Kasumi-1 (cell line): ENCODE data around the gene FRRS1.

ENCODE experiments used
- DNase-seq, 2 experiments: peaks; one replicate each; lab custom pipeline; 2025; lab: John Stamatoyannopoulos, UW

FRRS1 gene

DNA sequence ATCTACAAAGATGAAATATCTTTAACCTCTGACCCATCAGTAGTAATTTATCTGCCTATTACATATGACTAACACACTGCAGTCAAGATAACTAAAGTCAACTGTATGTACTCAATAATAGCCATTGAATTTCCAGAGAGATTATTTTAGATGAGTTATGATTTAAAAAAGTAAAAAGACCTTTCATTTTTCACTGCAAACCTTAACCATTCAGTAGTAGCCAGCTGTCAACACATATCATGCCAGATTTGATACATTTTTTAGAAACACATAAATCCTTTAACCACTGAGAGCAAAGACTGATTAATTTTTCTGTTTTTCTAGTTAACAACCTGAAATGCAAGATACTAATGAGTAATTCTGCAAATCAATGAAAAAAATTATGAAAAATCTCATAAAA lies 89.6 kb downstream of the FRRS1 start:
- DNase-seq: no peak

DNA sequence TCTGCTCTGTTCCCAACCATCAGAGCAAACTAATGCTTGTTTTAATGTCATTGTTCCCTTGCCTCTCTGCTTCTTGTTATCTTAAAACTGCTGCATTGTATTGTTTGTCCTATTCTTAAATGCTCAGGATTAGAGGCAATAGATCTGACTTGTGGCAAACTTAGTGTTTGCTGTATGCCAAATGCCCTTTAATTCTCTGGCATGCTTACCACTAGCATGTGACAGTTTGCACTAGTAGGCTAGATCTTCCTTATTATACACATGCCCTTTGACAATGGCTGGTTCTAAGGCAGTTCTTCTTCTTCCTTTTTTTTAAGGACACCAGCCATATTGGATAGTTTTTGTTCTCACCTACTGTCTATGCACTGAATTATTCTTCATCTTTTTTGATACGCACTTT lies 90.4 kb downstream of the FRRS1 start:
- DNase-seq: no peak

DNA sequence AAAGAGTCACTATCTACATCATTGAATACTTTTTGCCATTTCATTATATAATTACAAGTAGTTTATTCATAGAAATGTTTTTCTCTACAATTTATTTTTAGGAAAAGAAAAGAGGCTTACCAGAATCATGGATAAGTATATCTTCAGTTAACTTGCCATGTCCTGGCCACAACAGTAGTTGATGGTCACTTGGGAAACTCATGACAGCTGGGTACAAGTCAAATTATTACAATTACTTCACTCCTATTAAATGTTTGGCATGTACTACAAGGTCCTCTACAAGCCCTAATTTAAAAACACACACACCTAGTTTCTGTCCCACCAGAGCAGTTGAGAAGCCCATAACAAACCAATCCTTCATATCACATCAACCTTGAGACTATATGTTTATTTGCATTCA lies 91.1 kb downstream of the FRRS1 start:
- no peak for DNase-seq

DNA sequence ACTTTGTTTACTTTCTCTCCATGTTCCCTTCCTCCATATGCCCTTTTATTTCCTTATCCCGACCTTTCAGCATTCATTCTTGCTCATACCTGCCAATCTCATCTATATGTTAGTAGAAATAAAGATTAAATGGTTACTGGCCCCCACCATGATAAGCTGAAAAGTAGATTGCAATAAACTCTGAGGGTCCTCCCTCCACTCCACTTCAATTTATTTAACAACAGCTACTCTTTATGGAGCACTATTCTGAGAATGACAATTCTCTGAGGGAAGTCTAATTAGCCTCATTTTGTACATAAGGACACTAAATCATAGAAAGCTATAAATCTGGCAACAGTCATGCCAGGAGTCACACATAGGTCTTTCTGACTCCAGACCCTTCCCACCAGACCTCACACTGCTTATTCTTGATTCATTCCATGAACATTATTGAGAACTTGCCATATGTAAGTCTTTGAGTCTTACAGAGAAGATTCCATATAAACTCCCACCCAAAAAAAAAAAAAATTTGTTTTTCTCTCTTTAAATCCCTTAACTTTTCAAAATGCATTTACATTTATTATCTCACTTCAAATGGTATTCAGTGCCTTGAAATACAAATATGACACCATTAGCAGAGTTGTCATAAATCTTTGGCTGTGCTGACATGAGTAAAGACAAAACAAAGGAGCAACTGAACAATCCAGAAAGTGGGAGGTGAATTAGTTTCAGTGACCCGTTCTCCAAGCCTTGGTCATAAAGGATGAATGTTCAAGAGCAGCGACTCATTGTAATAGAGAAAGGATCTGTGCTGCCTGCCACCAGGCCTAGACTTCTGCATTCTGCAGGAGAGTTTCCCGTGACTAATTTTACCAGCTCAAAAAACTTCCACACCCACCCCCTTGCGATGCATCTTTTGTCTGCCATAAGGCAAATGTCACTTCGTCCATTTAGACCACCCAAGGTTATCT lies 92.0 kb downstream of the FRRS1 start:
- no peak for DNase-seq

DNA sequence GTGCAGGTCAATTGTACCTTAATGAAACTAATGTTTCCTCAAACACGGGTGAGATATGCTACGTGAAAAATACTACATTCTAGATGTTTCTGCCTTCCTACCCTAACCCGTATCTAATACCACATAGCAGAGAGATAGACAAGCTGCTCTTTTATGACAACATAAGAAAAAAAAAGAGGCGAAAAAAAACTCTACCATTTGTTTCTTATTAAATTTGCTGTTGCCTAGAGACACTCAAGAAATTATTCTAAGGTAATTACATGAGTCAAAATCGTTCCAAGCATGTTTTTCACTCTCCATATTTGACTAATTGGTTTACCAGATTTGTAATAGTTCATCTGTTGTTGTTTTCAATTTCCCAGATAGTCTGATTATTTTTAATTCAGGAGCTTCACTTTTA lies 93.1 kb downstream of the FRRS1 start:
- DNase-seq: no peak

DNA sequence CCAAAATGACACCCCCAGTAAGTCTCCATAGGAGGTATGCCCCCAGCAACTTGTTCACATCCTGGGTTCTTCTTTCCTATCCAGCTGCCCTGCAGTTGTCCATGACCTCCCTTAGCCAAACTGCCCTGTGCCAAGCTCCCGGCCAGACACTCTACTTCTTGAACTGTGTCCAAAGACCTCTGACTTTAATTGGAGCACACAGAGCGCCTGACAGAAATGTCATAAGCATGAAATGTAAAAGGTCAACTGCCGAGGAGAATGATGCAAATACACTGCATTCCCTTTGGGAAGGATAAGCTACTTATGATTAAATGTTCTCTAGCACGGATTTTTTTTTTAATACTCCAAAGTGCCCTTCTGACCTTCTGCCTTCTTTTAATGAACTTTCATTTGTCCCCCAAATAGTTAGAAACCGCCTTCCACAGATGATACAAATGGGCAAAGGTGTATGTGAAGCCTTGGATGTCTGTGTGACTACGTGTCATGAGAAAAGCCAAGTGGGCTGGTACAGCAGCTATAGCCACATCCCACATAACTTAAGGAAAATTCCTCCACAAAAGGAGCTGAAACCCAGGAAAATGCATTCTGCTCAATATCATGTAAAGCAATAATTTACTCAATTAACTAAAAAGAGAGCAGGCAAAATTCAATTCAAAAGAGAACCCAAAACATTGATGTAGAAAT lies 93.8 kb downstream of the FRRS1 start:
- no peak for DNase-seq

DNA sequence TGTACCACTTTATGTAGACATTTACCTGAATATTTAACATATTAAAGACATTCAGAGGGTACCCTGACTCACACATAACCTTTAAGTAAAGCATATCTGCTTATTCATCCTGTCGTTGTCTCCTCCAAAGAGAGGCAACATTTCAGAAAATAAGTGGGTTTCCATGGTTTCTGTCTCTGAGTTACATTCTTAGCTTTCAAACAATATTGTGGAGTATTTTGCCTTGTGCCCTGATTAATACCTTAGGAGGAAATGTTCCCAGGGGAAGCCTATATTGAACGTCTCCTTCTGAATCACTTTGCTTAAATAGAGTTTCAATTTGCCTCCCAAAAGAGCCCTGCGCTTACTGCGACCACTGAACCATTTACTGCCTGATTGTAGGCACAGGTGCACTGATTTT lies 94.4 kb downstream of the FRRS1 start:
- no peak for DNase-seq

DNA sequence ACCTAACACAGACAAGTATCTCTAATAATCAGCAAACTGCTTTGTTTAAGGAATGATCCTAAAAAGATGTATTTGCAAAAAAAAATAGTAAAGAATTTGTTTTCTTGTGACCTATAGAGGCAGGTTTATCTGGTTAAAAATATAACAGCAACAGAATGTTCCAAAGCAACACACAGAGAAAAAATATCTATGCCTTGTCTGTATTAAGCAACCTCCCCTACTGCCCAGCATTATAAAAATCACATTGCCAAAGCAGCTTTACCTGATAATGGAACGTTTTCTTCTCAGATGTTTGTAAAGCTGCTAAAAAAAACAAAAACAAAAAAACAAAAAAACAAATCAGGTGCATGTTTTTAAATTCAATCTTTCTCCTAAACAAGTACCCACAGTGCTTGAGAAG lies 95.9 kb downstream of the FRRS1 start:
- no peak for DNase-seq

DNA sequence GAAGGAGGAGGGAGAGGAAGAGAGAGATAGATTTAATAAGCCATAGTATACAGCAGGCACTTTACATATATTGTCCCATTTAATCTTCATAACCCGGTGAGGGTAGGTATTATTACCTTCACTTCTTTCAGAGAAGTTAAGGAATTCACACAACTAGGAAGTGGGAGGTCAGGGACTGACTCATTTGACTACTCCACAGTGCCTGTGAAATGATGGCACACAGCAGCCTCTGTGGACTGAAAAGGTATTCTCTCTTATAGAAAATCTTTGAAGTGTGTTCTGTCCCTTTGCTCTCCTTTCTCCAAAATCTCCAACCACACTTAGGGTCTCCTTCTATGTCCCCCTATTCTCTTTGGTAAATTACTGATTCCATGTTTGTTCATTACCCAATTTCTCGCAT lies 96.6 kb downstream of the FRRS1 start:
- no peak for DNase-seq

DNA sequence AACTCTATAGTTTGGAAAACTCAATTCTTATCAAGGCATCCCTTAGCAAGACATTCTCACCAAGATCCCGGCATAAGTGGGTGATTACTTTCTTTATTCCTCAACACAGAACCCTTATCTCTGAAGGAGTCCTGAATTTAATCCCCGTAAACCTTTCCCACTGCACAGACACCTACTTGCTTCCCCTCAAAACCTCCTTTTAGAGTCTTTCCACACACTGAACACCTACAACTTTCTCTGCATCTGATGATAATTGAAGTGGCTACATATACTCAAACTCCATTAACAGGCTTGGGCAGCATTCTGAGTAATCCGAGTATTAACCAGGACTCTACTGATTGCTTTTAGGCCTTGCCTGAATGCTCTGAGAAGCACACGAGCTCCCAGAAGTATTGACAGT lies 97.1 kb downstream of the FRRS1 start:
- DNase-seq: no peak

DNA sequence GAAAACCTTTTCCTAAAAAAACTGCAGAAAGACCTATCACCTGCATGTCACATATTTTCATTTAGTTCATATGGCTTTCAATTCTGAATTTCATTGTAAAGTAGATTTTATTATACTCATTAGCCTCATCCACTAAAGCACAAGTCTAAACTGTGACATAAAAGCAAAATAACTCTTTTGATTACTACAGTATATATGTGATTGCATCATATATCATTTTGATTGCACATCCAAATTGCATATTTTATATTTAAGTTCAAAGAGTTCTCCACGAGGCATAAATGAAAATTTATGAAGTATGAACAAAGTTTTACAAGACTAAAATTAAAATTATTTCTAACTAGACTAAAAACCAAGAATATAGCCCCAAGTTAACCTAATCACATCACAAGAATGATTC lies 101.2 kb downstream of the FRRS1 start:
- DNase-seq: no peak

DNA sequence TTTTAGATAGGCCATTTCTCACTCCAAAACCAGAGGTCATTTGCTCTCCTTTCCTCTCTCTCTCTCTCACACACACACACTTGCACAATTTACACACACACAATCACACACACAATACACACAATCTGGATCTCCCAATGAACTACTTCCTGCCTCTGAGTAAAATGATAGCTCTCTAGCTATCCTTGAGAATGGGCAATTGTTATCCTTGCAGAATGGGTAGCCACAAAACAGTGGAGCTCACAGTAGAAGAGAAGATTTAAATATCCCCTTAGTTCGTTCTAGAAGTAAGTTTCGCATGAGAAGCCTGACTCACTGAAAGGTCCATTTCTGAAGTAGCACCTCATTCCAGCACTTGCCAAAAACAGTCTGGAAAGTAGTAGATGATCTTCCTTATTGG lies 102.9 kb downstream of the FRRS1 start:
- DNase-seq: no peak

DNA sequence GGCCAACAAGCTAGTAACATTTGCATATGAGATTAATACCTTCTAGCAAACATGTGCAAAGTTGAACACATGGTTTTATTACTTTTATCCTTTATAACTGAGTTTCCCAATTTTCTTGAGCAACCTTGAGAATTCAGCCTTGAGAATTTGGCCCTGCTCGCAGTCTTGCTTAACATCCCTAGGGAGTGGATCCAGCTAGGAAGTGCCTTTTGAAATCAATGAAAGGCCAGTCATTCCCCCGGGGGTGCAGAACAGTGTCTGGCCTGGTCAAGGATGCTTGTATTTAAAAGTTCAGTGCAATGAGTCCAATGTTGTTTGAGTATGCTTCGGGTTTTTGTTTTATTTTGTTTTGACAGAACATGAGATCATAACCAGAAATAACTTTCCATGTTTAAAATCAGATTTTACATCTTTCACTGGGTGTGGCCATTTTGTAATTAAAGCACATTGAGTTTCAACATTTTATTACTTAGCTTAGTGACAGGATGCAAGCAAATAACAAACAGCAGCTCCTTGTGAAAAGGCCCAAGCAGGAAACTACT lies 103.8 kb downstream of the FRRS1 start:
- DNase-seq: no peak

DNA sequence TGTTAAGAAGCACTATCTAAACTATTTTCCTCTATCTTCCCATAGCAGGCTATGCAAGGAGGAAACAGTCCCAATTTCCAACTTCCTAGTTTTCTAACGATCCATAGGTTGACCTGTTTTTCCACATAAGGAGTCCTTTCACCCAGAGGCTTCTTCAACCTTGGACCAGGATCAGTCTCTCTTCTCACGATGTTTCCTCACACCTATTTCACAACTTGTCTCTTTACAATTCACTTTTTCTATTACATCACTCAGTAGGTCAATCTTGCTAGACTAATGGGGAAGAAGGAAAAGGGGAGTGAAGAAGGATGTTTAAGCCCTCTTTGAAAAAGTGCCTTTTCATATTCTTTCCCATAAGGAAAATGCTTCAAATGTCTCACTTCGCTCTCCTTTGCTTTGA lies 104.7 kb downstream of the FRRS1 start:
- DNase-seq: no peak

DNA sequence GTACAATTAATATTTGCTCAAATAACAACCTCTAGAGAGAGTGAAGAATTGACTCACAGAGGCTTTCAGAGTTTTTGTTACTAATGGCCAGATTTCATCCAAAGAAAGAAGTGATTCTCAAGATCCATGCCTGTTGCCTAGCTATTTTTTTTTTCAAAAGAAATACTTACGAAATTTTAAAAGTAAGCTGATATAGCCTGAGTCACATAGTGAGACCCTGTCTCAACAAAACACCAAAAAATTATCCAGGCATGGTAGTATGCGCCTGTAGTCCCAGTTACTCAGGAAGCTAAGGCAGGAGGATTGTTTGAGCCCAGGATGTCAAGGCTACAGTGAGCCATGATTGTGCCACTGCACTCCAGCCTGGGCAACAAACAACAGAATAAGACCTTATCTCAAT lies 105.9 kb downstream of the FRRS1 start:
- DNase-seq: no peak

DNA sequence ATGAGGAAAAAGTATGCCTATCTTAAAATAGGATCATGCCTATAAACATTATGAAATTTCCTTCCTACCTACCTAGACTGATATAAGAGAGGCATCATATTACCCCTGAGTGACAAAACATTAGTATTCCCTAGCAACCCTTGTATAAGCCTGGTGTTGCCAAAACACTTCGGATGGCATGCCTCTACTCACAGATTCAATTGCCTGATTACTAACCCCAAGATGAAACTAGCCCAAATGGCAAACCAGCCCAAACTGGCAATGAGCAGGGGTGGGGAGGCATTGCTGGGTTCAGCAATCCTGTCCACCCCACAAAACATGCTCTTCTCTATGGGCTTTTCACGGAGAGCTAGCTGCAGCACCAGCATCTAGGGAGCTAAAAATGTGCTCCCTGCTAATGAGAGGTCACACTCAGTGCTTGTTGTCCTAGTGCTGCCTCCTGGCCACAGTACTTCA lies 106.7 kb downstream of the FRRS1 start:
- no peak for DNase-seq
